WERI-Rb-1 (cell line): ENCODE data around the gene REXO1.
A peak's percentile ranks its signal among the peaks of the same experiment; 100 is the strongest.

Experiments used
- DNase-seq: peaks from one replicate; pipeline ENCODE4 v3.0.0-alpha.2; 2020
- H3K27ac ChIP-seq: fragments of 250-450 bp; sonication (Bioruptor Pico); 2 replicates; pipeline ENCODE4 v1.5.1; 2020; ENCODE audit warnings: mild to moderate bottlenecking, moderate library complexity
- H3K27me3 ChIP-seq: fragments of 250-450 bp; sonication (Bioruptor Pico); 2 replicates; pipeline ENCODE4 v1.5.1; 2021; ENCODE audit warnings: mild to moderate bottlenecking, low read depth, moderate library complexity; ENCODE audit not compliant: insufficient read depth, severe bottlenecking
- H3K36me3 ChIP-seq: fragments of 250-450 bp; sonication (Bioruptor Pico); 2 replicates; pipeline ENCODE4 v1.5.1; 2020; ENCODE audit warnings: mild to moderate bottlenecking, moderate library complexity
- H3K4me3 ChIP-seq: 2 replicates; pipeline ENCODE4 v1.5.1; 2011; ENCODE audit warnings: low read depth, mild to moderate bottlenecking, control low read depth, low read length
- H3K9me3 ChIP-seq: fragments of 250-450 bp; sonication (Bioruptor Pico); 2 replicates; pipeline ENCODE4 v1.5.1; 2021; ENCODE audit warnings: mild to moderate bottlenecking, moderate library complexity; ENCODE audit not compliant: severe bottlenecking
- CTCF ChIP-seq: IDR thresholded peaks from 2 replicates; pipeline ENCODE4 v1.5.1; 2011; ENCODE audit warnings: low read depth, mild to moderate bottlenecking, control low read depth, inconsistent platforms, low read length

REXO1 gene

GRCh38 chr19:1863638-1864479, 15.6 kb upstream of the REXO1 start:
- Histone ChIP-seq H3K9me3 (peaks cover 2% of the 10 kb centered on the region), H3K27ac (peak overlapping the region; percentile 97), H3K4me3 (peak overlapping the region; percentile 68), H3K27me3 (no peaks in the 10 kb centered on the region), H3K36me3 (no peaks in the 10 kb centered on the region)
- no peak for TF ChIP-seq CTCF
- peak; percentile 93 for DNase-seq

- no peak for TF ChIP-seq CTCF
- Histone ChIP-seq H3K36me3 (no peaks in the 10 kb centered on the region), H3K27me3 (no peaks in the 10 kb centered on the region), H3K9me3 (peaks cover 2% of the 10 kb centered on the region), H3K27ac (peak within 1 kb of the TSS; percentile 97), H3K4me3 (peak within 1 kb of the TSS; percentile 74)
- no peak for DNase-seq
These were observed 15.0 kb upstream of the REXO1 start, which contains the start of gene KLF16 for GRCh38 chr19:1863328-1863637. Gene KLF16 (minus strand): TSS chr19:1863579. CDS start chr19:1863497, 82 bp downstream.

GRCh38 chr19:1862424-1863327, 14.4 kb upstream of the REXO1 start:
- Histone ChIP-seq H3K9me3 (peaks cover 2% of the 10 kb centered on the region), H3K4me3 (peak overlapping the region; percentile 74), H3K27ac (peak overlapping the region; percentile 79), H3K36me3 (no peaks in the 10 kb centered on the region), H3K27me3 (no peaks in the 10 kb centered on the region)
- DNase-seq, result no peak
- no peak for TF ChIP-seq CTCF

- H3K27ac ChIP-seq, result peak overlapping the region; percentile 54
- H3K27me3 ChIP-seq, result no peaks in the 10 kb centered on the region
- H3K9me3 ChIP-seq, result peaks cover 2% of the 10 kb centered on the region
- no peak for DNase-seq
- TF ChIP-seq CTCF, result no peak
- H3K36me3 ChIP-seq, result no peaks in the 10 kb centered on the region
- peak overlapping the region; percentile 74 for H3K4me3 ChIP-seq
These were observed 13.8 kb upstream of the REXO1 start for GRCh38 chr19:1862068-1862423.

- no peak for TF ChIP-seq CTCF
- Histone ChIP-seq H3K4me3 (peak overlapping the region; percentile 74), H3K27me3 (no peaks in the 10 kb centered on the region), H3K36me3 (no peaks in the 10 kb centered on the region), H3K9me3 (peaks cover 2% of the 10 kb centered on the region), H3K27ac (peak overlapping the region; percentile 20)
- DNase-seq, result no peak
These were observed 13.3 kb upstream of the REXO1 start for GRCh38 chr19:1861599-1862031.
